ENCODE measurements around the gene SH3BGRL2.
A peak's percentile ranks its signal among the peaks of the same experiment; 100 is the strongest.
"Not testable (repeated sequence)": the region's sequence is repeated elsewhere in the genome, so short reads cannot be mapped to it uniquely, and the experiment has no call there.

SH3BGRL2 gene

DNA sequence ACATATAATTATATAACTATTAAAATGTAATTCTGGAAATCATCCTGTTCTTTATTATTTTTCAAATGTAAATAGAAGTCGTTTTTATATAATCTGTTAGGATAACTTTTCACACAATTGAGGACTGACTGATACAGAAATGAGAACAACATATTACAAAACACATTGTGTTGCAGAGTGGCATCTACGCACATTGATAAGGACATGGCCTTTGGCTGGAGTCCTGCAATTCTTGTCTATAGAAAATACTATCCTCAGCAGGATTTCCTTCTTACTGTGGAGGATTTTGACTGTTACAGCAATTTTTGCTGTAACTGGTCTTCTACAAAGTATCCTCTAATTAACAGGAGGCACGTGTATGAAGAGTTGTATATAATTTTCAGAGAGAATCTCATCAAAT, 19.8 kb downstream of the SH3BGRL2 start:
- no peak for DNase-seq

- DNase-seq, result no peak
These were observed 25.0 kb downstream of the SH3BGRL2 start for GRCh38 chr6:79656134-79656533.

- DNase-seq, result no peak
These were observed 26.1 kb downstream of the SH3BGRL2 start for GRCh38 chr6:79657238-79657637.

DNA sequence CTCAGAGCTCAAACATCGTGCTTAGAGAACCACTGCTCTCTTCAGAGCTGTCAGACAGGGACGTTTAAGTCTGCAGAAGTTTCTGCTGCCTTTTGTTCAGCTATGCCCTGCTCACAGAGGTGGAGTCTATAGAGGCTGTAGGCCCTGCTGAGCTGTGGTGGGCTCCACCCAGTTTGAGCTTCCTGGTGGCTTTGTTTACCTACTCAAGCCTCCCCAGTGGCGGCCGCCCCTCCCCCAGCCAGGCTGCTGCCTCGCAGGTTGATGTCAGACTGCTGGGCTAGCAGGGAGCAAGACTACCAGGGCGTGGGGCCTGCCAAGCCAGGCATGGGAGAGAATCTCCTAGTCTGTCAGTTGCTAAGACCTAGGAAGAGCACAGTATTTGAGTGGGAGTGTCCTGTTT, 32.5 kb downstream of the SH3BGRL2 start:
- not testable (repeated sequence) for DNase-seq

DNA sequence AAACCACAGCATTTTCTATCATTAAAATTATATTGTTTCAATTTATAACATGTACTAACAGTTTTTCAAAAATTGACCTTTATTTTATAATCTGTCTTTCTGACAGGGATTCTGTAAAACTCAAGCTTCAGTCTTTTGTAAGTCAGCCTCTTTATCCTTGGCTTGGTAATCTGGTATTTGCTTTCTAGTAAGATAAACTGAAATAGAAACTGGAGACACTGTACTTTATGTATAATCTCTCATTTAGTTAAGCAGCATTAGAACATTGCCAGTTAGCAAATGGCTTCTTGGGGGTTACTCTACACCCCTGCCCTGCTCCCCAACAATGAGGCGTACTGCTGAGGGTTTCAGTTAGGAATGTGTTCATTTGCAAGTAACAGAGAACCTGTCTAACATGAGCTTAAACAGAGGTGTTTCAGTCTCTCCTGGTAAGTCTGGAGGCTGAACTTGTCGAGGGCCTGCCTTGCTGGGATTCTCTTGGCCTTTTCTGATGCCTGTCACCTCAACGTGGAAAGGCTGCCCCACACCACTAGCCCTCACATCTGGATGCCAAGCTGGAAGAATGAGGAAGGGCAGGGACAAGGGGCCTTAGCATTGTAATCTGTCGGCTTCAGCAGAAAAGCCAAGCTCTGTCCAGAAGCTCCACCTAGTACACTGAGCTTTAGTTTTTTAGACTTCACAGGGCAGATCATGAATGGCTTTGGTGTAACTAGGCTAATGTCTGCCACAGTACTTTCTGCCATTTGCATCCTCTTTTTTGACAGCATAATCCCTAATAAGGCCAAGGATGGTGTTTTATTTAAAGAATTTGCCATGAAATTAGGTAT, 34.8 kb downstream of the SH3BGRL2 start:
- DNase-seq, result no peak

DNA sequence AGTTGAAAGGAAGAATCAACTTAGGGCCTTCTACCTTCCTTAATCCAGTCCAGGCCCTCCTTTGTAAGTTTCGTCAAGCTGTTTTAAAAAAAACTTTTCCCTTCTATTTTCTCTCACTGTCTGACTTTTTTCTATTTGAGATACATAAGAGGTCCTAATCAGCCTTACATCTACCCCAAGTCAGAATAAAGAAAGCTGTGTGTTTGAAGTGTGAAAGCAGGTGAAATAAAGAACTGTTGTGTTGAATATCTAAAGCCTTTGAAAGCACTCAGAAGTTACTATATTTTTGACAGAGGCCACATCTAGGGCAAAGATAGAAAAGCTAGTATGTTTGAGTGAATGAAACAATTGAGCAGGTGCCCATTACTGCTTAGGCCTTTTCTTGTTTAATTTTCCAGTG, 35.5 kb downstream of the SH3BGRL2 start:
- DNase-seq, result no peak

DNA sequence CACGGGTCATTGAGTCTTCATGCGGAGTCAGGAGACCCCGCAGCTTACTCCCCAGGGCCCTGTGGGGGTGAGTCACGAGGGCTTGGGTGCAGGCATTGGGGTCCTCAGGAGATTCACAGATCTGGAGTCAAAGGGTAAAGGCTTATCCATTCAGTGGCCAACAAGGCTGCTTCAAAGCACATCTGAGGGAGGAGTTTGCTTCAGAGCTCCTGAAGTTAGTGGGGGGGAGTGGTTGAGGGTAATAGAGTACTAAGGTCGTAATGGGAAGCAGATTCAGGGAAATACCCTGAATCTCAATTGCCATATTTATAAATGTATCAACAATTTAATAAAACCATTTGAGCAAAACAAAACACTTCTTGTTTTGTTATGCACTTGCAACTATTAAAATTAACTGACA, 37.3 kb downstream of the SH3BGRL2 start:
- no peak for DNase-seq

- no peak for DNase-seq
These were observed 38.6 kb downstream of the SH3BGRL2 start for GRCh38 chr6:79669766-79670165.

DNA sequence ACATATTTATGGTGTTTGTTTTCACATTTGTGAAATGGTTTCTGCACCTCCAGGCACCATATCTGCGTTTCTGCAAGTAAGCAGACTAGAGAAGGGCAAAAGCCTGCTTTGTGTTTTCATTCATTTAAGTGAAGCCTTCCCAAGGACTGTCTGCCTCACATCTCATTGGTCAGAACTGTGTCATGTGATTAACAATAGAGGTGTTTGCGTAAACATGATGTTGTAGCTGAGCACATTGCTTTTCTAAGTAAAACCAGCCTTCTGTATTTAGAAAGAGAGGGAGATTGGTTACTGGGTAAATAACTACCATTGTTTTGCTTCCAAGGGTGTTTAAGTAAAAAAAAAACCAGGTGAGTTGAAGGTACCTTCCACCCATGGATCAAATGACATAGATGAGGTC, 39.7 kb downstream of the SH3BGRL2 start:
- DNase-seq, result no peak

GRCh38 chr6:79671600-79672266, 40.6 kb downstream of the SH3BGRL2 start:
- no peak for DNase-seq

DNA sequence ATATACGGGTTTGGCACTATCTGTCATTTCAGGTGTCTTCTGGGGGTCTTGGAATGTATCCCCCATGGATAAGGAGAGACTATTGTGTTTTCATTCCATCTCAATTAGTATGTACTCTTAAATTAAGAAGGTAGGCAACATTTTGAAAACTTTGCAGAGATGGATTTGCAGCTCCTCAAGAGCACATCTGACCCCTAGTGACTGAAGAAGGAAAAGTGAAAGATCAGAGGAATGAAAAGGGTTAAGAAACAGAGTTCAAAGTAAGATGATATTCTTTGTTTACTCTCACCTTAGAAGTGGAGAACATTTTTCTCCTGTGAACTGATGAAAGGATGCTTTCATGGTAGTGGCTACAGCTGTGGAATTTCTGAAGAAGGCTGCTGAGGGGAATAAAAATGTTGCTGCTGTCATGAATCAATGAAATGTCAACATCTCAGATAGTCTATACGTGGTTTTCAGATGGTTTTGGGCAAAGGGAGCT, 41.5 kb downstream of the SH3BGRL2 start:
- DNase-seq, result peak; percentile 17

DNA sequence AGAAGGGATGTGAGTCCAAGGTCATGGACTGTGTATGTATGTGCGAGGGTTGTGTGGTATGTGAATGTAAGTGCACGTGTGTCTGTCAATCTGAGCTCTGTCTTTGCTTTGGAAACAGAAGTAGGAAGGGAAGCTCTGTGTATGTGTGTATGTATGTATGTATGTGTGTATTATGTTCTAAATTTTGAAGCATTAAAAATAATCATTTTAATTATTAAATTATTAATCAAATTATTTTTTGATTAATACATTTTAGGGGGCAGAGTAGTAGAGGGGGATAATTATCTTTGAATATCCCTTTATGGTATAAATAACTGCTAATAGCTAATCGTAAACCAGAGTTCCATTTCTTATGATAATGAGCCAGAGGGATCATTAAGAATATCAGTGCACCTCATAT, 42.8 kb downstream of the SH3BGRL2 start:
- DNase-seq, result no peak

DNA sequence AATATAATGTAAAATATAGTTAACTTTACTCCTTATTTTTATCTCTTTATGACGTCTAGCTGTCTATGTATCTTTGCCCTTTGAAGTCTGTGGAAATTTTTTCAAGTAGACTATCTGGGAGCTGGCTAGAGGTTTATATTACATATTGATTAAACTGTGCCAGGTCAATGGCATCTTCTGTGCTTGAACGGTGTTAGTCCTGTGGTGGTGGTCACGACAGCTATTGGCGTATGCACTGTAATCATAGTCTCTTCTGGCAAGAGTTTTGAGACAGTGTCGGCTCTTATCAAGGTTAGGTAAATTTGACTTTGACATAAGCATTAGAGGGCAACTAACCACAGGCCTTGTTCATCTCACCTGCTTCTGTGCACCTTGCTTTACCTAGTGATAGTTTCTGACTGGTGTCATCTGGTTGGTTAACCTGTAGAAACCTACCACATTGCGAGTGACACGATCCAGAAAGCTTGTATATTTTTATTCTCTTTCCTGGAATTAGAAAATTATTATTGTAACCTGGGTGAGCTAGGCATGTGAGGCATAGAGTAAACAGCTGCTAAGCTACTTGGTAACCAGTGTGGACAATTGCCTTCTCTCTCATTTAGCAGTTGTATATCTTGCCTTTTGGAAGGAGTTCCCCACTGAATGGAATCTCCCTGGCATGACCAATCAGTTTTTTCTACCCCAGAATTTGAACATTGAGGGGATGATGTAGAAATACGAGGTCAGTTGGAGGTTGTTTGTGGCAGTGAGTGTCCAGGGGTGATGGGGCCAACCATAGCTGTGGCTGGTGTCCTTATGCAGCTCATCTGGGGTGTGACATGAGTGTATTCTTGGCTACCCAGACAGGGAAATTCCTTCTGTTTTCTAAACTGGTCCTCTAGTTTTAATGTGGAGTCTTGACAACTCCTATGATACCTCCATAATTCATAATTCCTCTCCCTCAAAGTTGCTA, 45.9 kb downstream of the SH3BGRL2 start:
- DNase-seq, result no peak

DNA sequence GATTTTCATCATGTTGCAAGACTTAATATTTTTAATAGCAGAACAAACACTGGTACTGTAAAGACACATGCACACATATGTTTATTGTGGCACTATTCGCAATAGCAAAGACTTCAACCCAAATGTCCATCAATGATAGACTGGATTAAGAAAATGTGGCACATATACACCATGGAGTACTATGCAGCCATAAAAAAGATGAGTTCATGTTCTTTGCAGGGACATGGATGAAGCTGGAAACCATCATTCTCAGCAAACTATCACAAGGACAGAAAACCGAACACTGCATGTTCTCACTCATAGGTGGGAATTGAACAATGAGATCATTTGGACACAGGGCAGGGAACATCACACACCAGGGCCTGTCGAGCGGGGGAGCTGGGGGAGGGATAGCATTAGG, 51.6 kb downstream of the SH3BGRL2 start:
- DNase-seq, result not testable (repeated sequence)

DNA sequence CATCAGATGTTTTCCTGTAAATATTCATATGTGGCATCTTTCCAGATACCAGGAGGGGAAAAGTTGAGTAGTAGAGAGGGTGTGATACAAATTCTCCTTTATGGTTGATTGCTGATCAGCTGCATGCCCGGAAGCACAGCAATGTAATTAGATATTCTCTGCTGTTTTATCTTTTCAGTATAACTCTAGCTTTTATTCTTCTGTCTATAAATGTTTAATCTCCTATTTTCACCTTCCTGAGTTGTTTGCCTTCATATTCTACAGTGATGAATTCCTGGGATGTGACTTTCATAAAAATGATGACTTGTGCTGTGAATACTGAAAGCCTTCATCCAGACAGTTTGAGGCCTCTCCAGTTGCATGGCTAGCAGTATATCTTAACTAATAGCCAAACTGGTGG, 53.7 kb downstream of the SH3BGRL2 start:
- no peak for DNase-seq

- no peak for DNase-seq
These were observed 55.7 kb downstream of the SH3BGRL2 start for GRCh38 chr6:79686707-79687309.

DNA sequence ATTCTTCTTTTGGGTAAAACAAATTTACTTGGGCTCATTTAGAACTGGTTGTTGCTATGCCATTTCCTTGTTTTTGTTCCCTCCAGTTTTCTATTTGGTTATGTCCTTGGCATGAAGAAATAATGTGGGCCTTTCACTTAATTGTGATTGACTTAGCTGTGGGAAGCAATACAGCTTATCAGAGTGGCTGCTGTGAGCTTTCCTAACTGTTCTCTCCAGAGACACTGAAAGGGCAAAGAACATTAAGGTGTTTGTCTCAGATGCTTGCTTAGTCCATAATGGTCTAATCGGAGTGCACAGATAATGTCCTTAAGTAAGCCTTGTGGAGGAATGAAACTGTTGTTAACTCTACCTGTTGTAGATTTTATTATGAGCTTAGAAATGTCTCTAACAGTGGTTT, 56.6 kb downstream of the SH3BGRL2 start:
- no peak for DNase-seq

DNA sequence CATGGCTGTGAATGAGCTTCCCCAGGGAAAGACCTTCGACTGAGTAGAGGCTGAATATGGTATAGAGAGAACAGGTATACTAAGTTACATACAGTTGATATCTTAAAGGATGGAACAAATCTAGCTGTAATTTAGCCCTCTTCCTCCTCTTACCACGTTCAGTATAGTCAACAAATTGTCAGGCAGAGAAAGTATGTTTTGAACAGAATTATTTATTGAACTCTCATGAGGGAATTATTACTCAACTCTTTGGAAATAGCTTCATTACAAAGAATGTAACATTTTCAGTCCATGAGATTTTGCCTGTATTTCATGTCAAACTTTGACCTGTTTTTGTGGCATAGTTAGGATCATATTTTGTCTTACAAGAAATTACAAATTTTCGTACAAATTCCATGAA, 63.0 kb downstream of the SH3BGRL2 start:
- no peak for DNase-seq

GRCh38 chr6:79694623-79695343, 63.7 kb downstream of the SH3BGRL2 start:
- no peak for DNase-seq

DNA sequence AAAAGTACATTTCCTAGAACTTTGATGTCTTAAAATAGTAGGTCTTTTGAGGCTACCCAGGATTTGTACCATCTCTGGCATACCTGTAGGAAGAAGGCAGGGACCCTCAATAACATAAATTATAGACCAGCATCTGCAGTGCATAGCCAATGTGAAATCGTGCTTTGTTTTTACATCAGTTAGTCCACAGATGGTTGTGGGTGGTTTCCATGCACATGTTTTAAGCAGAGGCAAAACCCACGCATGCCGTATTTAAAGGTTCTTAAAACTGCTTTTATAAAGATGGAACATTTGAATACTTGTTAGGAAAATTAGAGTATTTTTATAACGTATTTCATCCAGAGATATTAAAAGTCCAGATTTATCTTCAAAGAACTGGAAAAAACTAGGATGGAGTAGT, 66.3 kb downstream of the SH3BGRL2 start:
- no peak for DNase-seq

GRCh38 chr6:79699606-79700005, 68.5 kb downstream of the SH3BGRL2 start:
- no peak for DNase-seq

- DNase-seq, result no peak
These were observed 71.6 kb downstream of the SH3BGRL2 start for GRCh38 chr6:79702691-79703090.

All from EL (cell line).